Loucy (cell line): ENCODE measurements around the gene FSTL4.
A peak's percentile ranks its signal among the peaks of the same experiment; 100 is the strongest.

ENCODE experiments used
- H2AFZ ChIP-seq: fragments of 200-600 bp; sonication (generic); 2 replicates; pipeline ENCODE4 v1.6.0; 2016; ENCODE audit warnings: antibody characterized with exemption, mild to moderate bottlenecking, low read length, moderate library complexity
- H3F3A ChIP-seq: fragments of 200-600 bp; 2 replicates; pipeline ENCODE4 v1.6.0; 2016; ENCODE audit warnings: antibody characterized with exemption, low read depth, mild to moderate bottlenecking
- H3K27me3 ChIP-seq: fragments of 200-600 bp; sonication (generic); 2 replicates; pipeline ENCODE4 v1.6.1; 2014; ENCODE audit warnings: low read length, mild to moderate bottlenecking; ENCODE audit not compliant: insufficient read depth, poor library complexity, severe bottlenecking
- H3K36me3 ChIP-seq: fragments of 200-600 bp; sonication (generic); 2 replicates; pipeline ENCODE4 v1.6.1; 2016; ENCODE audit warnings: low read length; ENCODE audit not compliant: insufficient read depth
- H3K4me1 ChIP-seq: fragments of 200-600 bp; sonication (generic); 2 replicates; pipeline ENCODE4 v1.5.1; 2014; ENCODE audit warnings: low read length, mild to moderate bottlenecking; ENCODE audit not compliant: insufficient read depth, poor library complexity, severe bottlenecking
- H3K4me2 ChIP-seq: fragments of 200-600 bp; sonication (generic); 2 replicates; pipeline ENCODE4 v1.6.0; 2014; ENCODE audit warnings: antibody characterized with exemption, low read length, low read depth, mild to moderate bottlenecking; ENCODE audit not compliant: poor library complexity, severe bottlenecking
- H3K4me3 ChIP-seq: fragments of 200-600 bp; sonication (generic); 2 replicates; pipeline ENCODE4 v1.5.1; 2014; ENCODE audit warnings: low read length, mild to moderate bottlenecking, mixed read lengths; ENCODE audit not compliant: poor library complexity, severe bottlenecking
- H3K79me2 ChIP-seq: fragments of 200-600 bp; sonication (generic); 2 replicates; pipeline ENCODE4 v1.6.1; 2014; ENCODE audit warnings: low read length; ENCODE audit not compliant: insufficient read depth
- H3K9ac ChIP-seq: fragments of 200-600 bp; sonication (generic); 2 replicates; pipeline ENCODE4 v1.6.0; 2014; ENCODE audit warnings: mild to moderate bottlenecking, low read depth, low read length, moderate library complexity; ENCODE audit not compliant: poor library complexity, severe bottlenecking
- H3K9me2 ChIP-seq: fragments of 200-600 bp; sonication (generic); replicated peaks from 2 replicates; pipeline ENCODE4 v1.6.1; 2016; ENCODE audit warnings: low read depth, low read length, mixed read lengths
- H3K9me3 ChIP-seq: fragments of 200-600 bp; sonication (generic); 2 replicates; pipeline ENCODE4 v1.6.1; 2014; ENCODE audit warnings: mild to moderate bottlenecking, antibody characterized with exemption, low read length, low read depth; ENCODE audit not compliant: insufficient read depth
- H4K20me1 ChIP-seq: fragments of 200-600 bp; sonication (generic); 2 replicates; pipeline ENCODE4 v1.6.0; 2014; ENCODE audit warnings: antibody characterized with exemption, low read length, mild to moderate bottlenecking; ENCODE audit not compliant: insufficient read depth, poor library complexity, severe bottlenecking
- EZH2phosphoT487 ChIP-seq: fragments of 200-600 bp; IDR thresholded peaks from 2 replicates; pipeline ENCODE4 v1.6.1; 2018; ENCODE audit warnings: antibody characterized with exemption, mild to moderate bottlenecking, moderate library complexity, borderline replicate concordance
- TF ChIP-seq, protein P1 (sequence below): fragments of 200-600 bp; sonication (generic); conservative IDR thresholded peaks from 2 replicates; pipeline ENCODE4 v1.5.1; 2014; ENCODE audit warnings: mild to moderate bottlenecking, antibody characterized with exemption, low read length

Gene FSTL4

DNA sequence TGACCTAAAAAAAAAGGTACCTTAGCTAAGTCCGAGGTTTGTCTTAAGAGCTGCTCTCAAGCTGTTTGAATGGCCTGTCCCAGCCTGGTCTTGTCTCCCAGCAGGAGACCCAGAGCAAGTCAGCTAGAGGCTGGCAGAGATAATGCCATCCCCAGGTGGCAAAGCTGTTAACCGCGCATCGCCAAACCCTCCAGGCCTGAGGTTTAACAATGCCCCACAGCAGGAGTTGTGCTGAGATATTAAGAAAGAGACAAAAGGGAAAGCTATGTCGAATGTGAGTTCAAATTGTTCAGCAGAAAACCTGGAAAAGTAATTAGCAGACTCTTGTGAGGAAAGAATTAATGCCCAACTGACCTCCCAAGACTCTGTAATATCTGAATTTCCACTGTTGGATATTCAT, 187.1 kb downstream of the FSTL4 start:
- Histone ChIP-seq H4K20me1 (no peaks in the 10 kb centered on the region), H3F3A (no peaks in the 10 kb centered on the region), H3K36me3 (no peaks in the 10 kb centered on the region), H3K79me2 (no peaks in the 10 kb centered on the region), H3K4me2 (no peak overlapping the region), H2AFZ (no peak overlapping the region), H3K4me1 (no peaks in the 10 kb centered on the region), H3K9ac (no peak overlapping the region), H3K4me3 (no peak overlapping the region), H3K9me2 (no peaks in the 10 kb centered on the region), H3K27me3 (no peaks in the 10 kb centered on the region), H3K9me3 (no peaks in the 10 kb centered on the region)
- TF ChIP-seq, protein P1, sequence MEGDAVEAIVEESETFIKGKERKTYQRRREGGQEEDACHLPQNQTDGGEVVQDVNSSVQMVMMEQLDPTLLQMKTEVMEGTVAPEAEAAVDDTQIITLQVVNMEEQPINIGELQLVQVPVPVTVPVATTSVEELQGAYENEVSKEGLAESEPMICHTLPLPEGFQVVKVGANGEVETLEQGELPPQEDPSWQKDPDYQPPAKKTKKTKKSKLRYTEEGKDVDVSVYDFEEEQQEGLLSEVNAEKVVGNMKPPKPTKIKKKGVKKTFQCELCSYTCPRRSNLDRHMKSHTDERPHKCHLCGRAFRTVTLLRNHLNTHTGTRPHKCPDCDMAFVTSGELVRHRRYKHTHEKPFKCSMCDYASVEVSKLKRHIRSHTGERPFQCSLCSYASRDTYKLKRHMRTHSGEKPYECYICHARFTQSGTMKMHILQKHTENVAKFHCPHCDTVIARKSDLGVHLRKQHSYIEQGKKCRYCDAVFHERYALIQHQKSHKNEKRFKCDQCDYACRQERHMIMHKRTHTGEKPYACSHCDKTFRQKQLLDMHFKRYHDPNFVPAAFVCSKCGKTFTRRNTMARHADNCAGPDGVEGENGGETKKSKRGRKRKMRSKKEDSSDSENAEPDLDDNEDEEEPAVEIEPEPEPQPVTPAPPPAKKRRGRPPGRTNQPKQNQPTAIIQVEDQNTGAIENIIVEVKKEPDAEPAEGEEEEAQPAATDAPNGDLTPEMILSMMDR = no peak
- no peak for TF ChIP-seq EZH2phosphoT487

DNA sequence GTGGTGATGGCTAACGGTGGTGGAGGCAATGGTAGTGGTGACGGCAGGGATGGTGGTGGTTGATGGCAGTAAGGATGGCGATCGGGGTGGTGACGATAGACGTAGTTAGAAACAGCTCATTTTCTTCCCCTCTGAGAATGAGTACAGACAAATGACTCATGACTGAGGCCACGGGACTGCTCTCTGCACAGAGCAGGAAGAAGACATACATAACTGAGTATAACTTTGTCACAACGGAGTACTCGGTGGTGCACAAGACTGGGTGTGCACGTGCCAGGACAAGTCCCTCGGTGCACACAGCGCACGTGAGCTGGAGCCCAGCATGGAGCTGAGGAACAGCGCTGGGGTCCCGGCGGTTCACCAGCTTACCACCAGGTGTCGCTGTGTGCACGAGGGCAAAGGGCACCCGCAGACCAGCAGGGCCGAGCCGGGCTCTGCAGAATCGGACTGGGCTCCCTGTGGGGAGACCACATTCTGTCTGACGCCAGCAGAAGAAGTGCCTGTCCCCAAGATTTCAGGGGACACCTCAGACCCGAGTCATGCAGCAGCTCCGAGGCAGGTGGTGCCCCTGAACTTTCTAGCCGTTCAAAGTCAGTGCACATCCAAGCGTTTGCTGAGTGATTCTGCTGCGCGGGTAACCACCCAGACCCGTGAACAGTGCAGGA, 188.6 kb downstream of the FSTL4 start:
- no peak overlapping the region for H3K9ac ChIP-seq
- no peaks in the 10 kb centered on the region for H4K20me1 ChIP-seq
- no peak for TF ChIP-seq EZH2phosphoT487
- TF ChIP-seq, protein P1 = peak; percentile 68
- H3K27me3 ChIP-seq = no peaks in the 10 kb centered on the region
- no peaks in the 10 kb centered on the region for H3K9me2 ChIP-seq
- H3K36me3 ChIP-seq = no peaks in the 10 kb centered on the region
- H3K79me2 ChIP-seq = no peaks in the 10 kb centered on the region
- H3K4me3 ChIP-seq = no peak overlapping the region
- H2AFZ ChIP-seq = no peak overlapping the region; the same call in 1 of the 2 replicates
- H3K9me3 ChIP-seq = no peaks in the 10 kb centered on the region
- H3F3A ChIP-seq = no peaks in the 10 kb centered on the region
- H3K4me1 ChIP-seq = no peaks in the 10 kb centered on the region
- H3K4me2 ChIP-seq = no peak overlapping the region

DNA sequence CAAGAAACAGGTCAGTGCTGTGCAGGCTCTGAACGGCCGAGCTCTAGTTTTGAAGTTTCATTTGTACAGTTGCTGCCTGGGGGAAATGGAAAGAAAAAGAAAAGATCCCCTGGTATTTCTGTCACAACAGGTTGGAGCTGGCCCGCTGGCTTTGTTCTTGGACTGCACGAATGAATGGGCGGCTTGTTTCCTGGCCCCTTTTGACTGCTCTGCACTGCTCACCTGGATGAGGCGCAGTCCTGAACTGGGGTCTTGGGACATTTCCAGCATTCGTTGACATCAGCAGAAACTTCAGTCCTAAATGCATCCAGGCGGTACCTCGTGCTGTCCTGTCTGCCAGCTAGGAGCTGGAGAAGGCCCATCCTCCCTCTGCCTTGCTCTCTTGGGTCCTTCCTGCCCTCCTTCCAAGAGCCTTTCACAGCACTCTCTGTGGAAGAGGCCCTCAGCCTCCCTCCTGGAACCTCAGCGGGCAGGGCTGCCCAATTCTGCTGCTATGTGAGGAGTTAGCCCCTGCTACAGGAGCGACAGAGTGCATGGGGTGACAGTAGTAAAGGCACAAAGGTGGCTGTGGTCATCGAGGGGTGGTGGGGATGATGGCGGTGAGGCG, 189.2 kb downstream of the FSTL4 start:
- Histone ChIP-seq H3K27me3 (no peaks in the 10 kb centered on the region), H3K79me2 (no peaks in the 10 kb centered on the region), H3K36me3 (no peaks in the 10 kb centered on the region), H3K4me2 (no peak overlapping the region), H3K9ac (no peak overlapping the region), H3K9me2 (no peaks in the 10 kb centered on the region), H3K9me3 (no peaks in the 10 kb centered on the region), H3K4me1 (no peaks in the 10 kb centered on the region), H3F3A (no peaks in the 10 kb centered on the region), H4K20me1 (no peaks in the 10 kb centered on the region), H3K4me3 (no peak overlapping the region), H2AFZ (no peak overlapping the region; the same call in 1 of the 2 replicates)
- TF ChIP-seq EZH2phosphoT487 = no peak
- TF ChIP-seq, protein P1 = no peak
